DLD1 (cell line): Measurements from ENCODE around the gene EDIL3.
"Not testable (repeated sequence)": the region's sequence is repeated elsewhere in the genome, so short reads cannot be mapped to it uniquely, and the experiment has no call there.

Experiments used
- in situ Hi-C: cut with HindIII; loops from 2 replicates; pipeline ENCODE4 v1.10.0; 2017; ENCODE audit warnings: low sequenced_read_pairs

EDIL3 gene

GRCh38 chr5:84379749-84380148 lies 4.9 kb downstream of the EDIL3 start:
- in situ Hi-C loops, result no loop called here

GRCh38 chr5:84378961-84379360 lies 5.7 kb downstream of the EDIL3 start:
- in situ Hi-C loops, result no loop called here

GRCh38 chr5:84378420-84378819 lies 6.3 kb downstream of the EDIL3 start:
- in situ Hi-C loops, result no loop called here

GRCh38 chr5:84376346-84376745 lies 8.3 kb downstream of the EDIL3 start:
- in situ Hi-C loops, result no loop called here

- in situ Hi-C loops, result no loop called here
Measured at GRCh38 chr5:84374568-84374967, 10.1 kb downstream of the EDIL3 start.

- in situ Hi-C loops, result no loop called here
Measured at GRCh38 chr5:84373506-84373905, 11.2 kb downstream of the EDIL3 start.

- in situ Hi-C loops, result no loop called here
Measured at GRCh38 chr5:84372066-84372695, 12.5 kb downstream of the EDIL3 start.

- in situ Hi-C loops, result no loop called here
Measured at GRCh38 chr5:84370176-84370575, 14.5 kb downstream of the EDIL3 start.

- in situ Hi-C loops, result no loop called here
Measured at GRCh38 chr5:84364043-84364442, 20.6 kb downstream of the EDIL3 start.

GRCh38 chr5:84362061-84362720 lies 22.5 kb downstream of the EDIL3 start:
- in situ Hi-C loops, result no loop called here

- in situ Hi-C loops, result no loop called here
Measured at GRCh38 chr5:84361572-84361971, 23.1 kb downstream of the EDIL3 start.

- in situ Hi-C loops, result no loop called here
Measured at GRCh38 chr5:84360056-84360455, 24.6 kb downstream of the EDIL3 start.

GRCh38 chr5:84354101-84354500 lies 30.6 kb downstream of the EDIL3 start:
- in situ Hi-C loops, result no loop called here

GRCh38 chr5:84344788-84345187 lies 39.9 kb downstream of the EDIL3 start:
- in situ Hi-C loops, result no loop called here

GRCh38 chr5:84343171-84343570 lies 41.5 kb downstream of the EDIL3 start:
- in situ Hi-C loops, result no loop called here

GRCh38 chr5:84332106-84332505 lies 52.6 kb downstream of the EDIL3 start:
- in situ Hi-C loops, result no loop called here

- in situ Hi-C loops, result no loop called here
Measured at GRCh38 chr5:84327591-84327990, 57.1 kb downstream of the EDIL3 start.

- in situ Hi-C loops, result no loop called here
Measured at GRCh38 chr5:84322646-84323045, 62.0 kb downstream of the EDIL3 start.

- in situ Hi-C loops, result not testable (repeated sequence)
Measured at GRCh38 chr5:84317826-84318225, 66.9 kb downstream of the EDIL3 start.

GRCh38 chr5:84312280-84312679 lies 72.4 kb downstream of the EDIL3 start:
- in situ Hi-C loops, result not testable (repeated sequence)

- in situ Hi-C loops, result not testable (repeated sequence)
Measured at GRCh38 chr5:84309850-84310249, 74.8 kb downstream of the EDIL3 start.

GRCh38 chr5:84306601-84307000 lies 78.1 kb downstream of the EDIL3 start:
- in situ Hi-C loops, result no loop called here

GRCh38 chr5:84304599-84304998 lies 80.1 kb downstream of the EDIL3 start:
- in situ Hi-C loops, result no loop called here
